ENCODE data around the gene KIF26B. TPM values are rescaled to one million over a fixed set of nuclear protein-coding genes. Genes with fewer than 3 reads are reported as not detected.
"Not testable (repeated sequence)": the region's sequence is repeated elsewhere in the genome, so short reads cannot be mapped to it uniquely, and the experiment has no call there.

The KIF26B gene
- total RNA-seq, 1 donor from 2014 or later = 4.0 TPM

DNA sequence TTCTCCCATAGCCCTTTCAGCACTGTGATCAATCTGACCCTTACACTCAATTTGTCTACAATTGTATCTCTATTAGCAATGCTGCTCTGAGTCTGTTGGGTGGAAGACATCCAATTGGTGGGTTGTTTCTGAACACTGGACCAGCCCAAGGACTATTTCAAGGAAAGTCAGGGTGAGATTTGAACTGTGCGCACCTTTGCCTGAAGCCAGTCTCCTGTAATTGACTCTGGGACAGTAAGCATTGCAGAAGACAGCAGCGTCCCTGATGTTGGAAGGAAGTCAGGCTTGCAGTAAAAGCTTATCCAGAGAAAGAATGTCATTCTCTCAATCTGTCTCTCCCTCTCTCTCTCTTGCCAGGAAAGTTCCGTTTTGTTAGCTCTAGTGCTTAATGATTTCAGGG lies 233.9 kb downstream of the KIF26B start:
- no peak for DNase-seq

DNA sequence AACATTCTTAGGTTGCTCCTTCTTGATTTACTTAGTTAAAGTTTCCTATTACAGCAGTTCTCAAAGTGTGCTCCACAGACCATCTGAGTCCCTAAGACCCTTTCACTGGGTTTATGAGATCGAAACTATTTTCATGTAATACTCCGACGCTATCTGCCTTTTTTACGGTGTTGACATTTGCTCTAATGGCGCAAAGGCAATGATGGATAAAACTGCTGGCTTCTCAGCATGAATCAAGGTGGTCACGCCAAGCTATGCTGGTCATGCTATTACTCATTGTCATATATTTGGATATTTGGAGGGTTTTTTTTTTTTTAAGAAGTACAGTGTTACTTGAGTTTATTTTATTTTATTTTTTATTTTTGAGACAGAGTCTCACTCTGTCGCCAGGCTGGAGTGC lies 235.1 kb downstream of the KIF26B start:
- no peak for DNase-seq

DNA sequence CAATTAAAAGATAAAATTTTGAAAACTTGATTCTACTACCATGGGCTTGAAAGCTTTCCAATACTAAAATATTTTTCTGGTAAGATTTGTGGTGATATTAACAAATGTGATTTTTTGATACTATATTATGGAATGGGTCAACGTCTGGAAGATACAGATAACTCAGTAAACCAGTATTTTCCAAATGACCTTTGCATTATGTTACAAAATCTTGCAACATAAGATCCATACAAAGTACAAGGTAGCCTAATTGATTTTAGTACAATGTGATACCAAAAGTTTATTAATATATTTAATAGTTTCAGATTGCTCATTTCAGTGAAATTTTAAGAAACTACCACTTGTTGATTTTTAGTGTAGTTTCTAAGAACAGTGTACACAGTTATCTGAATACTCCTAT lies 236.2 kb downstream of the KIF26B start:
- DNase-seq = no peak

DNA sequence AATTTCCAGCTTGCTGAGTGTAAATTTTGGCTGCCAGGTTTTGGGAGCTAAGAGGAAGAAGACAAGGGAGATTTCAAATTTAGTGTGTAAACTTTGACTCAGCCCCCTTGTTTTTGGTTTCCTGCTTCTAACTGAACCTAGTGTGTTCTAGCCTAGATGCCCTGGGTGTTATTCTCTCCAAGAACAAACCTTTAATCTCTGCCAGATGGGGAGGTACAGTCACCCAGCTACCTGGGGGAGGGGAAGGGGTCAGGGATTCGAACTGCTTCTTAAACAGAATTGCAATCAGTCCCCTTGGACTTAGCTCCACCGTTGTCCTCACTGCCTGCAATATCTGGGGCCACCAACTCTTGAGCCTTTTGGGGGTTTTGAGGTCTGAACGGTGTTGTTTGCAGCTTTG lies 238.9 kb downstream of the KIF26B start:
- DNase-seq = no peak

DNA sequence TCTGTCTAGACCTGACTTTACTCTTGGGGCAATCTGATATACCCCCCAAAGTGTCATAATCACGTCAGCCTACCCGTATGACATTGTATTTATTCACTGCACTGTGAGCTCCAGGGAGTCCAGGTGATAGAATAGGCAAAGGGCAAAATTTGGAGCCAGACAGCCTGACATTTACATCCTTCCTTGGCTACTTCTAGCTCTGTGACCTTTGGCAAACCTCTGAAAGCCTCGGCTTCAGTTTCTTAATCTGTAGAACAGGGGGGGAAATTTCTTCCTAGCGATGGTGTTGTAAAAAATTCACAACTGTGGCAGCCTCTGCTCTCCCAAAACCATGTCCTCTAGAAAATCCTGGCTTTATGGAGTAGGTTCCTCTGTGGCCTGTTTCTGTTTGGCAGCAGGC lies 240.9 kb downstream of the KIF26B start:
- DNase-seq = peak; percentile 38

DNA sequence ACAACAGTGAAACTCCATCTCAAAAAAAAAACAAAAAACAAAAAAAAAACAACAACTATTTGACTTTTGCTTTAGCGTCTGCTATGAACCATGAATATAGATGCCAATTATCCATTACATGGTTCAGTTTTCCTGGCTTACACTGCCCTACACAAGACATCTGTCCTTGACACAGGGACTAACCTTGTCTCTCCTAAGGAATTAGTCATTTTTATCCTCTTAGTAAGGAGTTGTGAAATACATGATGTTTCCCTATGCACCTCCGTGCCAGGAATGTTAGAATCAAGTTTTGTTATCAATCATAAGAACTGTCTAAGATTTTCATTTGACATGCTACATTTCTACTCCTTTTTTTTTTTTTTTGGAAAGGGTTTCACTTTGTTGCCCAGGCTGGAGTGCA lies 241.8 kb downstream of the KIF26B start:
- no peak for DNase-seq

DNA sequence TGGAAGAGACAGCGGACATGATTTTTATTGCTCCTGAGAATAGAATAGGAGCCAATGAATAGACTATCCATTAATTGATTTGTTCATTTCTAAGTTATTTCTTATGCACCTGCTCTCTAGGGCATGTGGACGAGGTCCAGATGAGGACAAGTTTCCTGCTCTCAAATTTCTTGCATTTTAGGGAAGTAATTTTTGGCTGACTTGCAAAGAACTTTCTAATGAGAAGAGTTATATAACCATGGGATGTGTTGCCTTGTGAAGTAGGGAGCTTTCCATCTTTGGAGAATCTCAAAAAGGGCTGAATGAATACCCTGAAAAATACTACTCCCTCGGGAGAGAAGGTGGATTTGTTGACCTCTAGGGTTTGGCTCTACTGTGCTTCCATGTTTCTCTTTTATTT lies 243.0 kb downstream of the KIF26B start:
- no peak for DNase-seq

DNA sequence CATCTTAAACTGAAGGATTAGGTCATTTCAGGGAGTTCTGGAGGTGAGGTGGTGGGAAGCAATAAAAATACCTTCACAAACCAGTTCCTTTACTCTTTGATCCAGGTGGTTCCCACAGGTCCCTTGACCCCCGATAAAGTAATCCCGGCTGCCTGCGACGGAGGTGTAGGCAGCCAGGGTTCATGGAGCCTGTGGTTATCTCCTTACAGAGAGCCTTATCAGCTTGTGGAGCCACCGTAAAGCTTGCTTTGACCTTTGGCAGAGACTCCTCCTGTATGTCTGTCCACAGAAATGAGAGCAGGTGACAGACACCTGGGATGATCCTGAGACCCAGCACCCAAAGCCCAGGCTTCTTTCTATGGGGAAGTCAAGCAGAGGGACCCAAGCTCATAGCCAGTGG lies 243.4 kb downstream of the KIF26B start:
- no peak for DNase-seq

DNA sequence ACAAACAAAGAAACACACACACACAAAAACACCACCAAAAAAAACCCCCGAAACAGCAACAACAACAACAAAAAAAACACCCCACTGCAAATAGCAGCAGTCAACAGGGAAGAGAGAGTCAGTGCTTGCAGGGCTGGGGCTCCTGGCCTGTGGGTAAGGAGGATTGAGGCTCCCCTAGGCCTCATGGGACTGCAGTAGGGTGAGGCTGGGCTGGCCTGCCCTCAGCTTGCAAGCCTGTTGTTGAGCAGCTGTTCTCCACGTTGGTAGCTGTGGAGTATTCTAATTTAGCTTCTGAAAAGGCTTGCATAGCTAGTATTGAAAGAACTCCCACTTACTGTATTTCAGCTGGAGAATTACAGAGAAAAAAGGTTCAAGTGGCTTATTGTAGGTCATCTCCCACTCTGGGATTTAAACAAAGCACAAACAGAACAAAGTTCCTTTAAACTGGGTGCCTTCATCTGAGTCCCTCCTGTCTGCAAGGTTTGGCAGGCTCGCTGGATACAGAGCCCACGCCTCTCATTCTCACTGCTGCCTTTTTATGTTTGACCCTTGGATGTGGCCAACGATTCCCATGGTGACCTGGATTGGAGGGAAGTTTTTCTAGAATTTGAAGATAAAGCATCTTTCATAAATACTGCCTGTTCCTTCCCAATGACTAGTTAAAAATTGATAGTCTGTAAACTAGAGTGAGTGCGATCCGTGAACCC lies 247.2 kb downstream of the KIF26B start:
- no peak for DNase-seq

DNA sequence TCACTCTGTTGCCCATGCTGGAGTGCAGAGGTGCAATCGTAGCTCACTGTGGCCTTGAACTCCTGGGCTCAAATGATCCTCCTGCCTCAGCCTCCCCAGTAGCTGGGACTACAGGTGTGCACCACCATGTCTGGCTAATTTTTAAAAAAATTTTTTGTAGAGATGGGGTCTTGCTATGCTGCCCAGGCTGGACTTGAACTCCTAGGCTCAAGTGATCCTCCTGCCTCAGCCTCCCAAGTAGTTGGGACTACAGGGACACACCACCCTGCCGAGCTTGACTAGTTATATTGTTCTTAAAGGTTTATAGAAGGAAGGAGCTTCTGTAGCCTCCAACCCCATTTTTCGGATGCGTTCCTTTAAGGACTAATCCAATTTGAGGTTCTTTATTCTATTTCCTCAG lies 248.2 kb downstream of the KIF26B start:
- not testable (repeated sequence) for DNase-seq

DNA sequence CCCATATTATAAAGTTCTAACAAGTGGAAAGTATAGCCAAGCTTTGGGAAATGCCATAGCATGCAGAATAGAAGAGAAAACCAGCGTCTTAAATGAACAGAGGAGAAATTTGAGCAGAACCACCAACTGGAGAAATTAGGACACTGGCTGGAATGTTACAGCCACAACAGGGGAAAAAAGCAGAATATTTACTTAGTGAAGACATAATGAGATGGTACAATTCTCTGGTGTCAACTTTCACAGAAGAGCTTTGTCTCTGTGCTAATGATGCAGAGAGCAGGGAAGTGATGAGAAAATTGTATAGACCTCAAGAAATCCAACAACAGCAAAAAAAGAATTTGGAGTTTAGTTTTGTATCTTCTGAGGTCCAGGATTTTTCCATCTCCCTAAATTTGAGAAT lies 249.7 kb downstream of the KIF26B start:
- DNase-seq = no peak

DNA sequence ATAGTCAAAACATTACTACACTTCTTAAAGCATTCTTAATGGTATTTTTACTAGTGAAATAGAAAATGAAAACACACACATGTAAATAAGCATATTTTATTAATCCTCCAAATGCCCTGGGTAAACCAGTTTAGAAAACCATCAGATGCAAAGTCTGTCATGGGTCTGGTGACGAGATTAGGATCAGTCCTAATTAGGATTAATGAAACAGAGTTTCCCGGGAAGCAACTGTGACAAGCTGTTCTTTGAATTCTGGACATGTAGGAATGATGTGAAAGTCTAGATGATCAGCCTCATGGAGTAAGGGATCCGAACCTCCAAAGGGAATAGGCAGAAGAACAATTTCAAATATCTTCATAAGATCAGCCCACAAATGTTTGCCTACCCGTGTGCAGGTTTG lies 250.2 kb downstream of the KIF26B start:
- DNase-seq = no peak

DNA sequence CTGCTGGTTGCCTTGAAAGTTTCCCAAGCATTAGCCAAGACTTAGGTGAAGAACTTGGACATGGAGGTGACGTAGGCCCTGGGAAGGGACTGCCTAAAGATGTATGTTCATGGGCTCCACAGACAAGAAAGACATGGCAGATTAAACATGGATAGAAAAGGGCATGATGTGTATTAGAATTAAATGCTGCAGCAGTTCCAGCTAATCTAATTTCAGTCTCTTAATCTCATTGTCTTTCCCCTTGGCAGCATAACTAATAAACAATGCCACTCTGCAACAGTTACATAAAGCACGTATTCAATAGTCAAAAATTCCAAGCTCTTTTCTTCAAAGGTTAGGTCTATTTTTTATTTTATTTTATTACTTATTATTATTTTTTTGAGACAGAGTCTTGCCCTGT lies 251.6 kb downstream of the KIF26B start:
- DNase-seq = no peak

DNA sequence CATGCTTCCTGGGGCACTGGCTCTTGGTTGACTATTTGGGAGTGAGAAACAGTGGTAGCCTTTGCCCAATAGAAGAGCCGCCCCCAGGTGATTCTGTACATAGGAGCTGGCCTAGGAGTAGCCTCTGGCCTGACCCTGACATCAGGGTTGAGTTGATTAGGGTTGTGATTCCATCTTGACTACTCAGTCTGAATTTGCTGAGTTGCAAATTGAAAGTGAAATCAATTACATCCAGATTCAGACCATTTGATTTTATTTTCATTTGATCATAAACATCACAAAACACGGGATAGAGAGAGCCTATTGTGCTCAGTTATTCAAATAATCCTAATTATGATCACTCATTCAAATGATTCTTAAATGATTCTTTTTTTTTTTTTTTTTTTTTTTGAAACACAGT lies 253.2 kb downstream of the KIF26B start:
- no peak for DNase-seq

DNA sequence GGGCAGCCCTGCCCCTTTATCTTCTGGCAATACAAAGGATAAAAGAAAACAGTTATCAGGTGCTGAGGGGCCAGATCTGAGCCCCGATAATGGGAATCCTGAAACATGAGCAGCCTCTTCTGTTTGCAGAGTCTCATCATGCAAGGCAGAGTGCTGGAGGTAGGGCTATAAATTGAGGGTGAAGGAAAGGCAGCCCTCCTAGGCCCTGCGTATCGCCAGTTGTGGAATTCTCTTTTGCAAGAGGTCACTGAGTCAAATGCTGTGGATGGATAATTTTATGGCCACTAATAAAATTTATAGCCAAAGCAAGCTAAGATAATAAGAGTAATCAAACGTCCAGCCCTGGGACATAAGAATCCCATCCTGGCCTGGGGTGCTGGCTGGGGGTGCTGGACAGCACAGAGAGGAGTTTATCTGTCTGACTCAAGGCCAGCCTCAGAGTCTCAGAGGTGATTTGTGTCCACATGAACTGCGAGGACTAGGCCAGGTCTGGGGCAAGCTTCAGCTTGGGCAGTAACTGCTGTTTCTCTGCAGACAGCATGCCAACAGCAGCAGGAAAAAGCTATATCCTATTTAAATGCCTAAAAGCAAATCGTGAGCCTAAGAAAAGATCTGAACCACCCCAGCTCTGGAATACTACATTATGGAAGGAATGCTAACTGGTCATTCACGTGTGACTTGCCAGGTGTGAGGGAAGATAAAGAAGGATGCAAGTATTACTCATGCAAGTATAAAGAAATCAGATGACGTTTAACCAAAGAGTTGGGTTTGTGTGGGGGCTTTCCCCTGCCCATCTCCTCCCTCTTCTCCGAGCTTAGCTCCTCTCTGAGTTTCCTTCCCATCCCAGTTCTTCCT lies 254.8 kb downstream of the KIF26B start:
- DNase-seq = no peak

DNA sequence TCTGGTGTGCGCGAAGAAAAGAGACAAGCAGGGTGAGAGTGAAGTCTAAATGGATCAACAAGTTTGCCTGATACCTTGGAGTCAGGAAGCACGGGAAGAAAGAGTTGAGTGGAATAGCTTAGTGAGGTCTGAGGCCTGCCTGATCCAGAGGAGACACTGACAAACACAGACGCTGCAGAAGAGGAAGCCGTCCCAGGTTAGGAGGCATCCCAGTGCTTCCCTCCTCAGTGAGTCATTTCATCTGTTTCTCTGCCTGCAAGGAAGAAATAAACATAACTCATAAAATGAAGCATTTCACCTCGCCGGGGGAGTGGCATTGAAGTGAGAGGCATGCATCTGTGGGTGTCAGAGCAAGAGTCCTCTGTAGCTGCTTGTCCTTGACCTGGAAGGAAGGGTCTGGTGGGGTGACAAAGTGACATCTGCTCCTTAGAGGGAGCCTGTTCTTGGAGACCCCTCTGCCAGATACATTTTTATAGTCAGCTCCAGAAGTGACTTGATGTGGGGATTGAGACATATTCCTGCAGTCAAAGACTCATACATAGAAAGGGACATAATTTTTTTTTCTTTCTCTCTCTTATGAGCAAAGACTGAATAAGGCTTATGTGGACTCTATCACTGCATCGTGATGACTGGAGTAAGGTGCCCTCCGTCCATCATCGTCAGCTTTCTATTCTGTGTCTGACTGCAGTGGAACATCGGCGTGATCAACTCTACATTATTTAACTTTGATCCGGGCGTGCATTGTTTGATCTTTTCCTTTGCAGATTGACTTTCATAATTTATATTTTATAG lies 256.7 kb downstream of the KIF26B start:
- DNase-seq = no peak

DNA sequence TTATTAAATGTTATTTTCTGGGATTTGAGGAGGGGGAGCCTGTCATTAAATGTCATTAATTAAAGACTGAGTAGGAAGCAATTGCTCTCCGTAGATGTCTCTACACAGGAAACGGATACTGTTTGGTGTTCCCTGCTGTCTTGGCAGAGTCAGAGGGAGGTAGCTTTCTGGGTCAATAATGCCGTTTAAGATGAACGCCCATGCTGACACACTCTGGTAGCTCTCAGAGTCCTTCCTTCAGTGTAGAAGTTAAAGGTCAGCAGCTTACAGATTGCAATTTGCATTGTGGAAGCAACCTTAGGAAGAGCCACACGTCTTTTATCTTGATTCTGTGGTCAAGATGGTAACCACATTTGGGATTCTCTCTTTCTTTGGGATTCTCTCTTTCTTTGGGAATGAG lies 257.5 kb downstream of the KIF26B start:
- no peak for DNase-seq

DNA sequence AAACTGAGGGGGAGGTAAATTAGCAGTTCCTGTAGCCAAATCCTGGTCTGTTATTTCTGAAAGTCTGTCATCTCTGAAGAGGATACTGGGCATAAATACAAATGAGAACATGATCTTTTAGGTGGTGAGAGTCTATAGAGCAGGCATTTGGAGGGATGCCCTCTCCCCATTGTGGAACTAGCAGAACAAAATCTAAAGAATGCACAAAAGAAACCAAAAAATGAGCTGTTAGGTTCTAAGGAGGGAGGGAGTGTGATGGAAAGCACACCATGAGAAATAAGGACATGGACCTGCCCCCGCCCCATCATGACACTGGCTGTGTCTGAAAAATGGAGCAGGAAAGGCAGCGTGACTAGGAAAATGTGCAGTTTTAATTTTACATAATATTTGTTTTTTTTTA lies 262.0 kb downstream of the KIF26B start:
- DNase-seq = no peak

DNA sequence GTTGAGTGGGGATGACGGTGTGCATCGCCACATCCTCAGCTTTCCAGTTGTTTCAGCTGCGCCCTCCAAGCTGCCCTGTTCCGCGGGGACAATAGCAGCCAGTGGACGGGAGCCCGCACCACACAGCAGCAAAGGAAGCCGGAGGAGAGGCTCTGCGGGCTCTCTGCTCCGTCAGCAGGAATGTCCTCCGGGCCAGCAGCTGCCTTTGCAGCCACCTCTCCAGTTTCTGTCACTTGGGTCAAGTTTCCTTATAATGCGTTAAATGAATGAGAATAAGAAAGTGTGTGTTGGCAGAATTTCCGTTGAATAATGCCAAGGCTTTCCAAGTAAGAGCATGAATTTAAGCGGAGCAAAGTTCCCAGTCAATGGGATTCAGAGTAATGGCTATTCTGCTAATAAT lies 263.3 kb downstream of the KIF26B start:
- DNase-seq = peak; percentile 88

DNA sequence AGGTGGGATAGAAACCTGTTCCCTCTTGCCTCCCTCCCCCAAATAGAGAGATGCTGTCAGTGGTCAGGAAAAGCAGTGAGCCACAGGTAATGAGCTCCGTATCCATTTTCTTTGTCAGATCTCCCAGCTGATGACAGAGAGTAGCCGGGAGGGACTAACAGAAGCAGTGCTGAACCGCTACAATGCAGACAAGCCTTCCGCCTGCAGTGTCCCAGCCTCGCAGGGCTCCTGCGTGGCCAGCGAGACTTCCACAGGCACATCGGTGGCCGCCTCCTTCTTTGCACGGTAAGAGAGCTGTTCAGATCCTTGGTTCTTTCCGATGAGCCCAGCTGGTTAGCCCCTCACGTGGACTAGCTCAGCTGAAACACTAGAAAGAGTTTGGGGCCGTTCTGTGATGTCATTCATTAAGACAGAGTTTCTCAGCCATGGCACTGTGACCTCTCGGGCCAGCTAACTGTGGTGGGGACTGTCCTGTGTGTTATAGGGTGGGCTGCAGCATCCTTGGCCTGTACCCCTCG lies 264.7 kb downstream of the KIF26B start:
- DNase-seq = no peak

DNA sequence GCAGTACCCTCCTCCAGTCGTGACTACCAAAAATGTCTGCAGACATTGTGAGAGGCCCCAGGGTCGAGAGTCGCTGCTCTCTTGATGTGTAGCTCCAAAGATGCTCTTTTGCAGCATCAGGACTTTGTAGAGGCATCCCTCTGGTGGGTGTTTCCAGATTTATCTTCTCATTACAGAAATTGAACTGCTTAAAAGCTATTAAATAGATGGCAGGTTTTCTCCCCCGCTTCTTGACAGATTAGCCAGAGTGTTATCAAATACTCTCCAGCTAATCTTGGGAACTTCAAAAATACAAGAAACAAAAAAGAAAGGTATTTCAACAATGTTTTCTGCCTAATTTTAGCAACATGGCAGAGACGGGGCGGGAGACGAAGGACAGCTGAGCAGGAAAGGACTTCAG lies 265.2 kb downstream of the KIF26B start:
- no peak for DNase-seq

DNA sequence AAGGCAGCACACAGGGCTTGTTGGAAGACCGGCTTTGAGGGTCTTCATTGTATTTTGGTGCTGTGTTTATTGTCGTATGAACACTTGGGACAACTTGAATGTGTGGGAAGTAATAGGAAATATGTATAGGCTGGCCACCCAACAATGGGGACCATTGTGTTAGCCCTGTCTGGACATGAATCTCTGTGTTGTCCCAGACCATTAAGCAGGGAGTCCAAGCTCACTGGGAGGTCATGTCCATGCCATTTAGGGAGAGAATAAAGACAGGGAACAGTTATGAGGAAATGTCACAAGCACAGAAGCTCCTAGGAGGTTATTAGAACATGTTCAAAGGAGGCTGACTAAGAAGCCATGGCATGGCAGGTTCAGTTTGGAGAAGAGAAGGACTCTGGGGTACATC lies 266.1 kb downstream of the KIF26B start:
- no peak for DNase-seq

DNA sequence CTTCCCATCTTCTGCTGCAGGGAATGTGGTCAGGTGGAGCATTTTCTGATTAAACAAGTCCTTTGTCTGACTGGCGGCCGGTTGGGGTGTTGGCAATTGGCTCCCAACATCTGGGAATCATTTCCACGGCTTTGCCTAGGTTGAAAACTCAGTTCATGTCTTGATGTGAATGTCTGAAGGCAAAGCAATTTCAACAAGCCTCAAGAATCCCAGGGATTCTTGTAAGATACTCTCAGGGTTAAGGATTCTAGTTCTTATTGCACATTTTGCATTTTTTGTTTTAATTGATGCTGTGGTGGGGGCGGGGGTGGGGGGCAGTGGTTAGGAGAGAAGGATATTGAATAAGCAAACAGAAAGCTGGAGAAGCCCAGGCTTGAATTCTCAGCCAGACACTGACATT lies 273.9 kb downstream of the KIF26B start:
- DNase-seq = no peak

Data from tongue (tissue), 2 donors.